ENCODE results near the gene MT1B. TPM values are rescaled to one million over a fixed set of nuclear protein-coding genes. Genes with fewer than 3 reads are reported as not detected.

Gene MT1B
- total and polyA plus RNA-seq, 7 donors = not detected

GRCh38 chr16:56606476-56607108 is 45.1 kb upstream of the MT1B start:
- Histone ChIP-seq H3K36me3 (ENCODE audit: insufficient read depth in 1 of 2, low read depth in 1 of 2) (no peaks in the 10 kb centered on the region), H3K4me3 (peak overlapping the region; percentile 89), H3K4me1 (peaks cover 59% of the 10 kb centered on the region), H3K27me3 (ENCODE audit: insufficient read depth in 3 of 3, low read length in 2 of 3) (no peaks in the 10 kb centered on the region), H3K9me3 (no peaks in the 10 kb centered on the region), H3K27ac (peak overlapping the region; percentile 99)
- WGBS, 3 donors = 3 to 11% (median 9%) methylated on average over 8 of the region's 8 CpGs
- TF ChIP-seq CTCF (IDR thresholded peaks at IDR 0.05) = no peak
- DNase-seq (peak; percentile 63 to 77), ATAC-seq (peak; percentile 42 to 59 (median 50))
- intact Hi-C loops (cut with DNase I) = no loop called here

- ATAC-seq (peak; percentile 53 to 61 (median 54)), DNase-seq (peak; percentile 92)
- no peak for TF ChIP-seq CTCF (IDR thresholded peaks at IDR 0.05)
- H3K4me3 ChIP-seq = peak overlapping the region; percentile 89
- no peaks in the 10 kb centered on the region for H3K9me3 ChIP-seq
- H3K36me3 ChIP-seq (ENCODE audit: insufficient read depth in 1 of 2, low read depth in 1 of 2) = no peaks in the 10 kb centered on the region
- peaks cover 65% of the 10 kb centered on the region for H3K4me1 ChIP-seq
- H3K27me3 ChIP-seq (ENCODE audit: insufficient read depth in 3 of 3, low read length in 2 of 3) = no peaks in the 10 kb centered on the region
- intact Hi-C loops (cut with DNase I) = no loop called here
- H3K27ac ChIP-seq = peak overlapping the region; percentile 99
- 2 to 12% (median 12%) methylated on average over 14 of the region's 14 CpGs for WGBS, 3 donors
Measured at GRCh38 chr16:56607109-56607618, 44.5 kb upstream of the MT1B start.

- intact Hi-C loops (cut with DNase I) = loop anchor here in 1 of 2 donors (2.0 kb wide), 1 partner anchor 75 kb away; the partner anchor contains the start of gene MT1X
- no peak for TF ChIP-seq CTCF (IDR thresholded peaks at IDR 0.05)
Measured at GRCh38 chr16:56607675-56608042, 44.0 kb upstream of the MT1B start.

GRCh38 chr16:56608043-56608875 is 43.4 kb upstream of the MT1B start, which contains the start of gene MT2A:
TSS of gene MT2A (plus strand) at chr16:56608584. CDS start at chr16:56608656, 72 bp downstream.
- intact Hi-C loops (cut with DNase I) = loop anchor here in 1 of 2 donors (2.0 kb wide), 1 partner anchor 75 kb away; the partner anchor contains the start of gene MT1X
- H3K27ac ChIP-seq = peak within 1 kb of the TSS; percentile 99
- no peak for TF ChIP-seq CTCF (IDR thresholded peaks at IDR 0.05)
- H3K4me1 ChIP-seq = peaks cover 65% of the 10 kb centered on the region
- no peaks in the 10 kb centered on the region for H3K36me3 ChIP-seq (ENCODE audit: insufficient read depth in 1 of 2, low read depth in 1 of 2)
- peak; percentile 97 for DNase-seq
- no peaks in the 10 kb centered on the region for H3K9me3 ChIP-seq
- WGBS, 3 donors = 3 to 5% (median 3%) methylated on average over 55 to 62 of the region's 62 CpGs
- ATAC-seq = peak; percentile 48 to 66 (median 58)
- H3K4me3 ChIP-seq = peak within 1 kb of the TSS; percentile 89
- H3K27me3 ChIP-seq (ENCODE audit: insufficient read depth in 3 of 3, low read length in 2 of 3) = no peaks in the 10 kb centered on the region

More at GRCh38 chr16:56607675-56608042, 44.0 kb upstream of the MT1B start:
- peak overlapping the region; percentile 89 for H3K4me3 ChIP-seq
- H3K36me3 ChIP-seq (ENCODE audit: insufficient read depth in 1 of 2, low read depth in 1 of 2) = no peaks in the 10 kb centered on the region
- H3K27ac ChIP-seq = peak overlapping the region; percentile 99
- H3K4me1 ChIP-seq = peaks cover 65% of the 10 kb centered on the region
- no peaks in the 10 kb centered on the region for H3K27me3 ChIP-seq (ENCODE audit: insufficient read depth in 3 of 3, low read length in 2 of 3)
- peak in 1 of 2 donors; percentile 55 for DNase-seq
- ATAC-seq = no peak
- WGBS, 3 donors = 39 to 61% (median 50%) methylated on average over 2 of the region's 2 CpGs
- H3K9me3 ChIP-seq = no peaks in the 10 kb centered on the region
